DMS114 treated with DMSO at 0.1 percent for 48 hours (cell line): Measurements from ENCODE around the gene RBMS3.

Experiments
- DNase-seq: peaks from one replicate; lab custom pipeline; 2025; ENCODE audit not compliant: unreplicated experiment; lab: John Stamatoyannopoulos, UW

RBMS3 gene

DNA sequence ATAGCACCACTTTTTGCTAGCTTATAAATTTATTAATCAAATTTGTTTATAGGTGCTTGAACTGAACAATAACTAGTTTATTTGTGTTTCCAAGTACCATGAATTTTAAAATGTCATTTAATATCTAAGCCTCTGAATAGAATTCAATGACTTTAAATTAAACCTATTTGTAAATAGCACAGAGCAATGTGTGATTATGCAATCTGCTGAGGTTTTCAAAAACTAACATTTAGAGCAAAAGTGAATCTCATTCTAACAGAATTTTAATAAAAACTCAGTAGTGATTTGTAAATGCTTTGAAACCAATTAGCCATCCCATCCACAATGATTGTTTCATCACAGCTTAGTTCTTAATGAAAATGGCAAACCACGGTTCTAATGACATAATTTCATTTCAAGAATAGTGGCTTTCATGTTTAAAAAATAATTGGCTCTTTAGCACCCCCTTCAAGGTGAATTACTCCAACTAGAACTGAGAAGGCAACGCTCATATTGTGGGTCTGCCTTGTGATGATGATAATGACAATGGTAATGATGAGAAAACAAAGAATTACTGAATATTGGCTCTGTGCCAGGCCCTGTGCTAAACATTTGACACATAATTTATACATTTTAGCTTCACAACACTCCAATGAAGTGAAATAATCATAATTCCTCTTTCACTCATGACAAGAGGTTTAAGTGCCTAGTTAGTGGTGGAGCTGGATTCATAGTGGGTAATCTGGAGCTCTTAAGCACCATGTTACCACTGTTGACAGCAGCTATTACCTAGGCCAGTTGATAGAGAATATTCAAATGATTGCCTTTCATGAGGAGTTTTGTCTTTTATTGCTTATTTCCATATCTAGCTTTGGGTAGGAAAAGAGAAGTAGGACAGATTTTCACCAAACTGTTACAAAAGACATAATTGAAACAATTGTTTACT lies 145.7 kb downstream of the RBMS3 start:
- no peak for DNase-seq

DNA sequence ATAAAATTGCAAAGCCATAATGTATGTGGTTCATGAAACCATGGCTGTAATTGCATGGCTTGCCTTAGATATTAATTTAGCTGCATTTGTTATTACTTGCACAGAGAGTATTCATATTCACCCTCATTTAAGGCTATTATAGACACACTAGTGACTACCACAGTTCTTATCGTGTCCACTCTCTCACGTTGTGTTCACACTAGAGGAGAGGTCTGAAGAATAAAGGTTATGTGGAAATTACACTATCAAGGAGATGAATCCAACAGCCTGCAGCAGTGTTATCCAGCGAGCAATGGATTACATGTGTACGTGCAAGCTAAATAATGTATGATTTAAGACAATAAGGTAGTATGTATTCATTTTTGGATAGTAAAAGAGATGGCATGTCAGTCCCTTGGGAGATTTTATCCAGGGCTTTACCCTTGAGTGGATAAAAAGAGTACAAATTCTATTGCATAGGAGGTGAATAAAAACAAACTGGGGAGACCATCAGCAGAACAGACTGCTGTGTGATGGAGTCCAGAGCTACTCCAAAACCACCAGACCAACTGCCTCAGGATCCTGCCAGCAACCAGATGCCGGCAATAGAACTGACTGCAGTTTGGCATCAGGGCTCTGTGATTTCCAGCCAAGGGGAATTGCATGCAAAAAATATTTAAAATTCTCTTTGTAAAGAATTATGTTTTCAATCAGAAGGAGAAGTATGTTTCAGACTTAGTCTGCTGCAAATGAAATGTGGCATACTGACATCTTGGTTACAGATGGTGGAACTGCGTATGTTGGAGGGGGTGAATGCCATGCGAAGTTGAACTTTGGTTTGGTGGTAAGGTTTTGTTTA lies 146.6 kb downstream of the RBMS3 start:
- DNase-seq, result no peak

DNA sequence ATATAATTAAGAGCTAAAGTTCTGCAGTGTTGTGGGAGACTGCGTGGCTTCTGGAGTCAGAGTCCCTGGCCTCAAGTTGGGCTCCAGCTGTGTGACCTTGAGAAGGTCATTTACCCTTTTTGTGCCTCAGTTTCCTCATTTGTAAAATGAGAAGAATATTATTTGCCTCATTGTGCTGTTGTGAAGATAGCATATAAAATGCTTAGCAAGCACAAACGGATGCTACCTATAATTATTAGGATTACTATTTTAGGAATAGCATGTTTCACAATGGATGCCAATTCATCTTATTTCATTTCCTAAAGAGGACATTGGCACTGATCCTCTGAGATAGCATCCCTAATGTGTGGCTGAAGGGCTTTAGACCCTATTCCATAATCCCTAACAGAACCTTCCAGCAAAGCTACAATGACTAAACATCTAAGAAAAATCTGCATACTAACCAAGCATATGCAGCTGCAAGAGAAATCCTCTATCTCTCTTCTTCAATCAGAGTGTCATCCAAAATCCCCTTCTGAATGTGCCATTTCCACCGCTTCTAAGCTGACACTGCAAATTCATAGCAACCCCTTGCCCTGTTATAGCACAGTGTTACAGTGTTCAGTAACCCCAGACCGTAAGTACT lies 148.3 kb downstream of the RBMS3 start:
- no peak for DNase-seq

DNA sequence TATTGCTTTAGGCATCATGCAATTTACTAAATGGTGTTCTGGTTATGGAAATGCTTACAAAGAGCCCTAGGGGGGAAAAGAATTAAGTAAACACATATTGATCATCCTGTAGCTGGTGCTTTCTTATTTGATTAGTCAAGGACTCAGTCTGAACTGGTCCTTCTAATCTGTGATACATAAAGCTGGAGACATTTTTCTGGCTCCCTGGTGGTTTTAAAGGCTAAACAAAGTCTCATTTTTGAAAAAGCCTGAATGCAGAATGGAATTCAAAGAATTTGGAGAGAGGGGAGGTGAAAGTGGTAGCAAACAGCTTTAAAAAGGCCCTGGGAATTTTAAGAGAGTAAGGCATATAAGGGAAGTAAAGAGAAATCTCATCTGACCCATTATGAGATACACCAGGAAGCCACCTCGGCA lies 149.7 kb downstream of the RBMS3 start:
- DNase-seq, result no peak

DNA sequence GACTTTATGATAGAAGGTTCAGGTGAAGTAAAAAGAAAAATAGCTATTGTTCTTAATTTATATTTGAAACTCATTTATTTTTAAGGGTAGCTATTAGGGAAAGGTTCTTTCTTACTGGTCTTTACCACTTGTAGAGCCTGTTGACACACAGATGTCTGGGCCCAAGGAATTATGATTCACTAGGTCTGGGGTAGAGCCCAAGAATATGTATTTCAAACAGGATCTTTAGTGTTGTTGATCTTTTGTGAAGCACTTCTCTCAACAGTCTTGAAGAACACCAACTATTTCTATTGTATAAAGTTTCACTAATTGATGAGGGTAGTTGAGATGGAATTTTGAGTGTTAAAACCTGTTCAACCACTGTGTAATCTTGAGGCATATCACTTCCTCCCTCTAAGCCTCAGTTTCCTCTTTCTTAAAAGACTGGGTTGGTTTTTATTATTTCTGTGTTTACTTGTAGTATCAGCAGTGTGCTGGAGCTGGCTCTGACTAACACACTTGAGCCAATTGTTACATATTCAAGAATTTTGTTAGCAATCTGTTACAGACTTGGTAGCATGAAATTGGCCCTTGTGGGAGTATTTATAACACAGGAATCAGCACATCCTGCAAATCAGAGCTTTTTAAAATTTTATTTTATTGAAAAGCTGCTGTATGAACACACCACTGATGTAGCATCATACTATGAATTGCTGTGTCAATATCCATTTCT lies 155.9 kb downstream of the RBMS3 start:
- DNase-seq, result no peak

DNA sequence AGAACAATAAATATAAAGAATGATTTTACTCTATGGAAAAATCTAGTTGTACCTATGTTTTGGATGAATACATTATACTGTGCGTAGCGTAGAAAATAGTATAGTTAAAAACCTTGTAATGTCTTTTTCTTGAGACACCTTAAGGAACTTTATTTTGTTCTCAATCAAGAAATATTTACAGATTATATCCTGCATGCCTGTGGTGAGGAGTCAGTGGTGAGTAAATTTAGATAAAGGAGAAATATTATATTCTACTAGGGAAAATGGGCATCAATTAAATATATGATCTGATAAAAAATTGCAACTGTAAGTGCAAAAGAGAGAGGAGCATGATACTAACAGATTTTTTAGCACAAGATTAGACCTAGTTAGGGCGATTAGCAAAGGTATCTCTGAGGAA lies 157.7 kb downstream of the RBMS3 start:
- no peak for DNase-seq

DNA sequence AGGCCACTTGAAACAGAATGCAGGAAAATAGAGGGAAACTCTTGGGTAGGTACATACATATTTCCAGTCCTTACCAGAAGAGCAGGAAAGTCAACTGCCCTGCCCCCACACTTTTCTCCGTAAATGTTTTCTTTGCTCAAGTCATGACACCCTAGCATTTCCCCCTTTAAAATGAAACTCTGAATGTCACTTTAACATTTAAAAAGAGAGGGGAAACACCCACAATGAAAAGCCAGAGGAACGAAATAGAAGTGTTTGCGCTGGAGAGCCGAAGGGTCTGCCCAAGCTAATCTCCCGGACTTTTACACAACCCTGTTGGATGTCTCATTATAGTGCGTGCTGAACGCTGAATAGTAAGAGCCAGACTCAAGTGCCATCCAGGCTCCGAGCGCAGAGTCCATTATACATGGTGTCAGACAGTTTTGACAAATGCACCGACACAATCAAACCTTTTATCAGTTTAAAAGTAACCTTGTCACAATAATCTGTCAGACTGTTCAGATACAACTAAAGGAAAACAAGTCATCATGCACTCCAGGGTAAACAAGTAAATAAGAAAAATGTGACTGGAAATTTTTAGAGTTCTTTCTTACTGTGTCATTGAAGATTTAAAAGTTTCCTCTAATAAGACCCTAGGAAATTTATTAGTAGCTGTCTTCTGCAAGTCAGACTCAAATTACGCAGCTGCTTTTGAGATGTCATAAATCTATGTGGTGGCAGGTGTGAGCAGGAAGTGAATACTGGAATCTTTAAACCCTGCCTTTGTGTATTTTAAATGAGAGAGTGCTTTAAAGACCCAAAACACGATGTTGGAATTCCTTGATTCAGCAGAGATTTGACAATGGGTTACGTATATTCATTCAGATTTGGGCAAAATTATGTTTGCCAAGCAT lies 159.8 kb downstream of the RBMS3 start:
- DNase-seq, result no peak

DNA sequence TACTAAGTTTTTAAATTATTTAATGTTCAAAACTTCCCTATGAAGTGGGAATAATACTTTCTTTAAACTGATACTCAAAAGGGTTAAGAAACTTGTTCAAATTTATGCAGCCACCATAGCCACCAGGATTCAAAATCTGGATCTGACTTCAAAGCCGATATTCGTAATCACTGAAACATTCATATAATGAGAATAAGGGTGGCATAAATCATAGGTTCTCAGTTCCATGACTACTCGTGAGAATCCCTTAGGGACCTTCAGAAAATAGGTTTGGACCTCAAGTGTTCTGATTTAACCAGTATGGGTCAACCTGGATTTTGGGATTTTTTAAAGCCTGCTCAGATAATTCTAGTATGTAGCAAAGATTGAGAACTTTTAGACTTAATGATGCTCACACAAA lies 160.6 kb downstream of the RBMS3 start:
- DNase-seq, result no peak

DNA sequence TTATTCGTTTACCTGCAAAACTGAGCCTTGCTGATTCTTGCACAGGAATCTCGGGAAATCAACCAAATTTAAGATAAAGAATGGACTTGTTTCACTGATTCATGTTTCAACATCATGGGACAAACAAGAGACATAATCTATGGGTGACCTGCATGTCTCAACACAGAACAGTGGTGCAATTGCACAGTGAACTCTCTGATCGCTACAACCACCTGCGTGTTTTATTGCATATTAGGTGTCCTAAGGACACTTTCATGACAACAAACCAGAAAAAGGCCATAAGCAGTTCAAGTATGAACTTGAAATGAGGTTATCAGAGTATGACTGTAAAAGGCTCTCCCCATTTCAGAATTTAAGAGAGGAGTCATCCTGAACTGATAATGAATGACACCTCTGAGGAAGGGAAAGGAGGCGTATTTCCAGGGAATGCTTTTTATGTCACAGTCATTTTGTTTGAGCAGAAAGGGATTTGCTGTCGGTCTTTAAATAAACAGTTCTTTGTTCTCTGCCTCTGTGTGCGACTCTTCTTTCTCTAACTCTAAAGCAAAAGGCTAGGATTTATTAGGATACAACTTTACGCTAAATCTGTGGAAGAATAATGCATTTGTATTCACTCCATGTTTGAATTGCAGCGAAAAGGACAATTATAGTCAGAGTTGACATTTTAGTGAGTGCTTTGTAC lies 167.2 kb downstream of the RBMS3 start:
- no peak for DNase-seq

DNA sequence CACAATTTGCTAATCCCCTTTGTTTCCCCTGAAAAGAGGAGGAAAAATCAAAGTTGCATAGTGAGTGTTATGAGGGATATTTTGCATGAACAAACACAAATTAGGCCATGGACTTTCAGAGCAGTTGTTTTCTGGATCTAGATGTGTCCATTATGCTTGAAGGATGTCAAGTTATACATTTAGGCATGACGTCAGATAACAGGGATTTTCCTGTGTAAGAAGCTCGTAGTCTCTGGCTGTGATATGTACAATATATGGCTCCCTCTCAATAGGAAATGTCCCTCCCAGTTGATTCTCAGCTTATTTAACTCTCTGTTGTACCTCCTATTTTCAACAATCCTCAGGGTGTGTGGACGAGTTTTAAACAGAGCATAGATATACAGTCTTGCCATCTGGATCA lies 171.0 kb downstream of the RBMS3 start:
- no peak for DNase-seq

DNA sequence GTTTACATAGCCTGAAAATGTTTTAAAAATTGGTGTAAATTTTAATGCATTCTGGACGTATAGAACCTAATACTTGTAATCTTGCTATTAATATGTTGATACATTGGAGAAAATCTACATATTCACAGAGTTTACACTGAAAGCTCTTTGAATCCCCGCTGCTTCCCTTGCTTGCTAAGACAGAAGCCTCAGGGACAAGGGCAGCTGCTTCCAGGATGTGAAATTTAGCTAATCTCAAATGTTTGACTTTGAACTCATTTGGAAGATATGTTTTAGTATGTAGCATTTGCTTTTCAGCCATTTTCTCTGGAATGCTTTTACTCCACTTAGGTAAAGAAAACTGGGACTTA lies 172.0 kb downstream of the RBMS3 start:
- DNase-seq, result no peak

DNA sequence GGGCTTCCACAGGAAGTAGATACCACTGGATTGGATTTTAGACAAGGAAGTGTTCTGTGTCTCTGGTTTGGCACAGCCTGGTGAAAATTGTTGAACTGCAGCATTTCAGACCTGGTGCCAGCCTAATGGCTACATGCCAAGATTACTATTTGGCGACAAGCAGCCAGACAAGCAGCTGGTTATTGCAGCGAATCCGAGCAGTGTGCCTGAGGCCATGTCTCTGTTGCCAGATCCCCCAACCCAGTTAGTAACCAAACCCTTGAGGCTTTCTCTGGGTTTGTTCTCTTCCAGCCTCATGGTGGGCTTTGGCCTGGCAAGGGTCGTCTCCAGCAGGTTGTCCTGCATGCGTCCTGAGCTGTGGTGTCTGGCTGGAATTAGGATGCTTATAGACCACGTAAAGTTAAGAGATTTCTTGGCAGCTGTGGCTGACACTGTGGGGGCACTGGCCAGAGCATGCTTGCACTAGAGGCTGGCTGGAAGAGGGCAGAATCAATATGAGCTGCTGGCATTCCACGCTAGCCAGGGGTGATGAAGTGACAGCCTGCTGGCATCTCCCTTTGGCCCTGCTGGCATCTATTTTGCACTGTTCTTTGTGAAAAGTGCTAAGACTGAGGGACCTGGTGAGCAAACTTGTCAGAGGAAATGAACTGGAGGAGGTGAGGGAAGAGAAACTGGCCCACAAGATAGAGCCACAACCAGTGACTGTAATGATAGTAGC lies 172.6 kb downstream of the RBMS3 start:
- DNase-seq, result no peak

DNA sequence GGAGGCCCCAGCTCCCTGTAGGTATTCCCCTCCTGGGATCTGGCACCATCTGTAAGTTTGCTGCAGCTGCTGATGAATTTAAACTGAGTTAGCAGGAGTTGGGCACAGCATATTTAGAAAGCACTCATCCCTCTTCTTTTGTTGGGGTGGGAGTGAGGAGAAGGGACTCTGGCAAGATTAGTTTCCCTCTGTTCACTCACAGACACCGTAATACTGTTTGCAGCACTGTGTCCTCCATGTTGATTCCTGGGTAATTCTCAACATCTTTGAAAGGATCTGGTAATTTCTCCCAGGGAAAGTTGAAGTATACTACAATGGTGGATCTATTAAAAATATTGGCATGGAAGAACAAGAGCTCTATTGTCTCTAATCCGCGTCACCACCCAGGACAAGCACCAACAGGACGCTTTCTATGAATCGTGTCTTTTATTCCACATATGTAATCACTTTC lies 173.3 kb downstream of the RBMS3 start:
- no peak for DNase-seq

DNA sequence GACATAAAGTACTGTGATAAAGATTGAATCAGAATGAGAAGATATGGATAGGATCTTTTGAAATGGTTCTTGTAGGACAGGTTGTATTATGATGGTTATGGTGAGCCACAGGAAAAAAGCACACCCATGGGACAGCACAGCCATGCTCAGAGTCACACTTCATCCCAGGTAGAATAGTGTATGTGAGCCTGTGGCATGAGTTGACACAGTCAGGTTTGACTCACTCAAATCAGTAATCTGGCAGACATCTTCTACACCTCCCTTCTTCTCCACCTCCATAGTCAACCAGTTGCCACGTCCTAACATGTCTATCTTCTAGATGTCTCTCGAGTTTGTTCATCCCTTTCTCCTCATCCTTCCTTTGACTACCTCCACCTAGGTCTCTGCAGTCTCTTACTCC lies 176.0 kb downstream of the RBMS3 start:
- no peak for DNase-seq

DNA sequence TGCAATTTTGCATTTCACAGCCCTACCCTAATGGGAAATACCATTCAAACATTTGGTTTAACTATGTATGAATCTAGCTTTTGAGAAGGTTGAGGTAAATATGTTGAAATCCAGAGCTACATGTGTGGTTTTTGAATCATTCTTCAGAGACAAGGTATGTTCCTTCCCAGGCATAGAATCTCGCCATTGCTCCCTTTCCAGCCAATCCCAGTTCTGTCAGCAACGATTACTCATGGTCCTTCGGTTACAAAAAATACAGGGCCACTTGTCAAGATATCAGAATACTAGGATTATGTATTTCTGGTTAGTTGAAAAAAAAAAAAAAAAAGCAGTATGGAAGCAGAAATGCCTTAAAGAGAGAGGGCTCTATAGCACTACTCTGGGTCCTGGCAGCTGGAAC lies 182.4 kb downstream of the RBMS3 start:
- DNase-seq, result no peak

DNA sequence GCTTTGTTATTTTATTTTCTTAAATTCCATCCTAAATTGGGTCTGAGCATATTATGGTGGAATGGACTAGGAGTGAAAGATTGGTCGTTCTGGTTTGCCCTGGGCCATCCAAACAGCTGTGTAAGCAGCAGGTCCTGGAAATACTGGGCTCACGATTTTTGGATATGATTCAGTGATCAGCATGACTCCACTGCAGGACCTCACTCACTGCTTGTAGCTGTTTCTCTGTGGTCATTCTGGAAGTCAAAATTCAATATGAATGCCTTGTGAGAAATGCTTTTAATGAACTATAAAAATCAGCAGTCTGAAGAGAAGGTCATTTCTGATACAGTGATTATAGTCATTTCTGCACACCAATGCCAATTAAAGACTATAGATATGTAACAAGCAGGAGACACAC lies 185.0 kb downstream of the RBMS3 start:
- DNase-seq, result no peak

DNA sequence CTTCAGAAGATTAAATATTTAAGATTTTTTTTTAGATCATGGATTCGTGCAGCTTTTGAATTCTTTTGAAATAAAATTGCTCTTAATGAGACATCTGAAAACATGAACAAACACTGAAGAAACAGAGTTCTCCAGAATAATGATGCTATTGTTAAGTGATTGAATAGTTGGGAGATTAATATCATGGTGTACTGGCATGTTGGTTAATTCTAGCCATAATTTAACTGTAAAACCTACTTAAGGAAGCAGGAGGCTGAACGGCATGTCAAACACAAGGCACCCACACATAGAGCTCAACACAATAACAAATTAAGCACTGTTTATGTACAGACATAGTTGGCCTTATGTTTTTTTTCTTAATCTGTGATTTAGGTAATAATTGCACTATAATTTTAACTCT lies 185.6 kb downstream of the RBMS3 start:
- no peak for DNase-seq

DNA sequence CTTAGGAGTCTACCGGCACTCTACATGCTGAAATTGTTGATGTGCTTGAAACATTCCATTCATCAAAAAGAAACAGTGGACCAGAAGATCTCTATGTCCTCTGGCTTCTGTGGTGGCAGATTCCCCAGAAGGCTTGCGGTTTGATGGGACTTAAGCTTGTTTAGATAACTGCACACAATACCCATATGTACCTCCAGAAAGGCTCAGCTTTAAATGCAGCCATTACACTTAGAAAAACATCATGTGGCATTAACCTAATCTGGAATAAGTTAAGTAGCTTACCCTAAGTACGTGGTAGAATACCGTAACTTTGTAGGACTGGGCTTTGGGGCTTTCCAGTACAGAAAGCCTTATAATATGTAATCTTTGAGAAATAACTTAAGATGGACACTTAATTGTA lies 187.3 kb downstream of the RBMS3 start:
- DNase-seq, result no peak
